Suprapubic skin (tissue), 4 donors: ENCODE data around the gene CC2D2A.

Experiments used
- EP300 ChIP-seq: sonication (generic); formaldehyde crosslinking; IDR thresholded peaks from one replicate; pipeline ENCODE4 v1.6.1; 2017; ENCODE audit warnings: antibody characterized with exemption
- POLR2A ChIP-seq, 2 donors: fragments of 450-650 bp; IDR thresholded peaks; one replicate each; pipeline ENCODE4 v1.6.1; 2017; ENCODE audit warnings: antibody characterized with exemption in 2 of 2, mild to moderate bottlenecking in 2 of 2, moderate library complexity in 2 of 2
- POLR2AphosphoS5 ChIP-seq, 3 donors: sonication (generic); formaldehyde crosslinking; IDR thresholded peaks; one replicate each; pipeline ENCODE4 v1.6.1; 2017; ENCODE audit warnings: antibody characterized with exemption in 3 of 3
- TF ChIP-seq, protein P1 (sequence below), 2 donors: fragments of 200-600 bp in 1 of 2; fragments of 450-650 bp in 1 of 2; sonication (generic) in 1 of 2; IDR thresholded peaks; one replicate each; pipeline ENCODE4 v1.5.1; 2016 to 2019; ENCODE audit warnings: antibody characterized with exemption in 2 of 2, mild to moderate bottlenecking in 1 of 2, moderate library complexity in 1 of 2

DNA sequence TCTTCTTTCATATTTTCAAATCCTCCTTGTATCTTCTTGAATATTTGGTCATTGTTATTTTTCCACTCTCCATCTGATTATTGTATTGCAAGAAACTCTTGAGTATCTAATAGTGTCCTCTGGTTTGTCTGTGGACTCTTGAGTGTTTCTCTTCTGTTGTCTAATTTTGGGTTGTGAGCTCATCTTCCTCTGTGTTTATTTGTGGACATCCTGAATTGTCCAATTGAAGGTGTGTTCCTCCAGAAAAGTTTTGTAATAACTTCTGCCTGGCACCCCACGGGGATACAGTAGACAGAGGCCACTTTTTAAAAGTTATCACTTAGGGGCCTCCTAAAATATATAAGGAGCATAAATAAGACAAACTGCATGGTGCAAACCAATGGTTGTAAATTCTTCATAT lies 3.1 kb upstream of the CC2D2A start:
- TF ChIP-seq, protein P1, sequence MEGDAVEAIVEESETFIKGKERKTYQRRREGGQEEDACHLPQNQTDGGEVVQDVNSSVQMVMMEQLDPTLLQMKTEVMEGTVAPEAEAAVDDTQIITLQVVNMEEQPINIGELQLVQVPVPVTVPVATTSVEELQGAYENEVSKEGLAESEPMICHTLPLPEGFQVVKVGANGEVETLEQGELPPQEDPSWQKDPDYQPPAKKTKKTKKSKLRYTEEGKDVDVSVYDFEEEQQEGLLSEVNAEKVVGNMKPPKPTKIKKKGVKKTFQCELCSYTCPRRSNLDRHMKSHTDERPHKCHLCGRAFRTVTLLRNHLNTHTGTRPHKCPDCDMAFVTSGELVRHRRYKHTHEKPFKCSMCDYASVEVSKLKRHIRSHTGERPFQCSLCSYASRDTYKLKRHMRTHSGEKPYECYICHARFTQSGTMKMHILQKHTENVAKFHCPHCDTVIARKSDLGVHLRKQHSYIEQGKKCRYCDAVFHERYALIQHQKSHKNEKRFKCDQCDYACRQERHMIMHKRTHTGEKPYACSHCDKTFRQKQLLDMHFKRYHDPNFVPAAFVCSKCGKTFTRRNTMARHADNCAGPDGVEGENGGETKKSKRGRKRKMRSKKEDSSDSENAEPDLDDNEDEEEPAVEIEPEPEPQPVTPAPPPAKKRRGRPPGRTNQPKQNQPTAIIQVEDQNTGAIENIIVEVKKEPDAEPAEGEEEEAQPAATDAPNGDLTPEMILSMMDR (IDR thresholded peaks at IDR 0.05), result no peak
- TF ChIP-seq POLR2A (IDR thresholded peaks at IDR 0.05) (no peak), POLR2AphosphoS5 (IDR thresholded peaks at IDR 0.05) (no peak), EP300 (no peak)
